ENCODE data around the gene LRRC4B. TPM values are rescaled to one million over a fixed set of nuclear protein-coding genes. Genes with fewer than 3 reads are reported as not detected.

The LRRC4B gene
- polyA plus RNA-seq, 3 donors, result 19.6 to 27.6 (median 22.7) TPM

DNA sequence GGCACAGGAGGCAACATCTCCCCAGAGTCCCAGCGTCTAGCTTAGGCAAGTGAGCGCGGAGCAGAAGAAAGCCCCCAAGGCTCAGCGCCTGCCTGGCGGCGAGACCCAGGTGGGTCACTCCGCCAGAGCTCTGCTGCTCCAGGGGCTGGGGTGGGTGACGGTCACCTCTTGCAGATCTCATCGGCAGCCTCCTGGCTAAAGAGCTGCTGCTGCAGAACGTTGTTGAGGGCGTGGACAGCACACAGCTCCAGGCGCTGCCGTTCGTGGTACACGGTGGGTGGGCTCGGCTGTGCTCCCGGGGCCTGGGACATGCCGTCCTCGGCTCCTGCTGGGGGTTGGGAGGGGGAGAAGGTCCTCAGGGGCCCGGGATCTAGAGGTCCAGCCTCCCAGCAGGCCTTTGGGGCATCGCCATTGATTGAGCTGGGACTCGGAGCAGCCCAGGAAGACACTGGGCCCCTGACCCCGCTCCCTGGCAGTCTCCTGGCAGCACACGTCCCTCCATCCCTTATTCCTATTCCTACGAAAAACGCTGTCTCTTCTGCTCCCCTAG is 58.0 kb downstream of the LRRC4B start:
- no peak for DNase-seq

DNA sequence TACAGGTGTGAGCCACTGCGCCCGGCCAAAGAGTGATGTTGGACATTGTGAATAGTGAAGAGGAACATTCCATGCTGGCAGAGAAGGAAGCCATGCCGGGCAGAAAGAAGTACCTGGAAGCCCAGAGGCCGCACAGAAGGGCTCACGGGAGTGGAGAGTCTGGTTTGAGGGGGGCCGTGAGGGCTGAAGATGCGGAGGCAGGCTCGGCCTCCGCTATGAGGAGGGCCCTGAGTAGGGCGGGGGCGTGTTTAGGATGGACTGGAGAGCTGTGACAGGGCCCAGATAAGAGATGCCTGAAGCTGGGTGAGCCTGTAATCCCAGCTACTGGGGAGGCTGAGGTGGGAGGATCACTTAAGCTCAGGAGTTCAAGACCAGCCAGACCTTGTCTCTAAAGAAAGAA is 58.9 kb downstream of the LRRC4B start:
- DNase-seq, result no peak

DNA sequence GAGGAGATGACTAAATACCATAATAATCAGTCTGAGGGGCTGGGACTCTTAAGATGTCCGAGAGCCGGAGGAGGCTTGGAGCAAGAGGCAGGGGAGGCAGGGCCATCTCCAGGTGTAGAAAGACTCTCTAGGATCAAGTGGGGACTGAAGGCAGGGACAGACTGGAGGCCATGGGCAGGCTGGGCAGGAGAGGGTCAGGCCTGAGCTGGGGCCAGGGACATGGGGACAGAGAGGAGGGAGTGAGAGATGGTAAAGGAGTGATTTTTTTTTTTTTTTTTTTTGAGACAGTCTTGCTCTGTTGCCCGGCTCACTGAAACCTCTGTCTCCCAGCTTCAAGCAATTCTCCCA is 59.4 kb downstream of the LRRC4B start:
- no peak for DNase-seq

DNA sequence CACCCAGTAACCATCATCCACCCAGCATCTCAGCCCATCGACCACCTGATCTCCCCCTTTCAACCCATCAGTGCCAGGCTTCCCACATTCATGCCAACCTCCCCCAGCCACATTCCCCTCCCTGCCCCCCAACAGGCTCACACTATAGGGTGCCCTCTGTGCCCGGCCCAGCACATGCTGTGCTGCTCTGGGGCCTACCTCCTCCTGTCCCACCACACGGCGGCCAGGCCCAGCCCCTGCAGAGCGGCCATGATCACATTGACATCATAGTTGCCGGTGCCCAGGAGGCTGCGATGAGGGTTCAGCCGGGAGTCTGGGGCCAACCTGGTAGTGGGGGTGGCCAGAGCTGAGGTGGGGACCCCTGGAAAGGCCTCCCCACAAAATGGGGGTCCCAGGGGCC is 60.9 kb downstream of the LRRC4B start:
- no peak for DNase-seq

DNA sequence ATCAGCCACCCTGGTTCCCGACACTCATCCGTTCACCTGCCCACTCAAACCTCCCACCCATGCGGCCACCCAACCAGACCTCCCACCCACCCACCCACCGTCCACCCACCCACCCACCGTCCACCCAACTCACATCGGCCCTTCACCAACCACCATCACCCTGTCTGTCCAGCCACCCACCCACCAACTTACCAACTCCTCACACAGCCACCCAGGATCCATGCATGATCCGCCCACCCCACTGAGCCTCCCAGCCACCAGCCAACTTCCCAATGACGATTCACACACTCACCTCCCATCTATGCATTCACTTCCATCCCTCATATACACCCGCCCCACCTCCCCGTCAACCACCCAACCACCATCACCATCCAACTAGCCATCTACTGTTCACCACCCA is 61.5 kb downstream of the LRRC4B start:
- no peak for DNase-seq

DNA sequence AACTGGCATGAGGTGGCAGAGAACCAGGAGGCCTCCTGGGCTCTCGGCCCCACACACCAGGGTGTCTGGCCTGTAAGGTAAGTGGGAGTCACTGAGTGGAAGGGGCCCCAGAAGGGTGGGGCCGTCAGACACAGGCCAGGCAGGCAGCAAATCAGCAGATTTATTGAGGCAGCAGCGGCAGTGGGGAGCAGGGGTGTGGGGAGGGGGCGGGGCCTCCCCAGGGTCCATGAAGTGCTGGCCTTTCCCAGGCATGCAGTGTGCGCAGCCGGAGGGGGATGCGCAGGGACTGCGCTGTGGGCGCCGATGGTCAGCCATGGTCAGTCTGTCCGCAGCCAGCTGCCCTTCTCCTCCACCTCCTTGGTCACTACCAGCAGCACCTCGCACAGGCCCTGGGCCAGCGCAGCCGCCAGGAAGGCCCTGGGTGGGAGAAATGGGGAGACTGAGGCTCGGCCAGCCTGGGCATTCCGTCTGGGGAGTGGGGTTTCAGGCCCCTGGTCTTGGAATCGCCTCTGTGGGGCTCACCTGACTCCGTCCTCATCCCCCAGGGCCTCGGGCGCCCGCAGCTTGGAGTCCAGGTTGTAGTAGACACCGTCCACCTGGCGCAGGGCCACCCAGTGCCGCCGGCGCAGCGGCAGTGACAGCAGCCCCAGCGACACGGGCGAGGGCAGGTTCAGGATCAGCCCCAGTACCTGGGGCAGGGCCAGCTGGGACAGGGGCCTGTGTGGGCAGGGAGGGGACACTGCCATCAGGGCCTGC is 62.2 kb downstream of the LRRC4B start:
- DNase-seq, result no peak

DNA sequence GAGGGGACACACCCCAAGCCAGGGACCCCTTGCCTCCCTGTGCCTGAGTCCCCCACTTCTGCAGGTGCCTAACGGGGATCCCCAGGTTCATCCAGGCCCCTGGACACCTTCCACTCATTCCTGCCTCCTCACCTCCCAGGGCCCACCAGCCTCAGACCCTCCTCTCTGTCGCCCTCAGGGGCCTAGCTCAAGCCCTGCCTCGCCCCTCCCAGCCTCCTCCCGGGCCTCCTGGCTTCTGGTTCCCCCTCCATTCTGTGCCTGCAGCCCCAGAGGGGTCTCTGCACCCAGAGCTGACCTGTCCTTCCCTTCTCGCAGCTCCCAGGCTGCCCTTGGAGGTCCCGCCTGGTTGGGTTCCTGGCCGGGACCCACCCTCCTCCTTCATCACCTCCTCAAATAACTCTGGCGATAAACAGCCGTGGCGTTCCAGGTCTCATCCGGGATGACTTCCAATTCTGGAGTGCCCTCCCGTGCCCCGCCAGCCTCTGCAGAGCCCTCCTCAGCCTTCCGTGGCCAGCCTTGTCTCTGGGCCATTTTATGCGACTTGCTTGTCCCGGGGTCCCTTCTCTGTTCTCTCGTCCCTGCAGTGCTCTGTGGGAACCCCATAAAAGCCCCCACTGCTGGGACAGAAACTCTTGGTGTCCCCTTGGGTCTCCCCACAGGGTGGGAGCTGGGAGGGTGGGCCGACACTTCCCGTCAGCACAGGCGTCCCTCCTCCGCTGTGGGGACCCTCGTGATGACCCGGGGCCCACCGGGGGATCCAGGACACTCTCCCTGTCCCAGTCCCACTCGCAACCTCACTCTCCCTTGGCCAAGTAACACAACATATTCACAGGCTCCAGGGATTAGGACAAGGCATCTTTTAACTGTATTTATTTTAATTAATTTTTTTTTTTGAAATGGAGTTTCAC is 66.4 kb downstream of the LRRC4B start:
- DNase-seq, result no peak

DNA sequence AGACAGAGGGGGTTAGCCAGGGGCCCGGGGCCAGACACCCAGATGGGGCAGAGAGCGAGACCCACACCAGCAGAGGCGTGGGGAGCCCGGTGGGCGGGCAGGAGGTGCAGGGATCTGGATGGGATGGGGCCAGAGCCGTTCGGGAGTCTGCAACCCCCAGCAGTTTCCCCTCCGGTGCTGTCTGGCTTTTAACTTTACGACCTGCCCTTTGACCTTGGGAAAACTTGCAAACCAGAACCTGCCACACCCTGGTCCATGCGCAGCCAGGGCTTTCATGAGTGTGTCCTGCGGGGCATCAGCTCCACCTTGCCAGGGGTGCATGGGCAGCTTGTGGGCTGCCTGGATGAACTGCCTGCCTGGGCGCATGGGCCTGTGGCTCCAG is 67.1 kb downstream of the LRRC4B start:
- DNase-seq, result no peak

DNA sequence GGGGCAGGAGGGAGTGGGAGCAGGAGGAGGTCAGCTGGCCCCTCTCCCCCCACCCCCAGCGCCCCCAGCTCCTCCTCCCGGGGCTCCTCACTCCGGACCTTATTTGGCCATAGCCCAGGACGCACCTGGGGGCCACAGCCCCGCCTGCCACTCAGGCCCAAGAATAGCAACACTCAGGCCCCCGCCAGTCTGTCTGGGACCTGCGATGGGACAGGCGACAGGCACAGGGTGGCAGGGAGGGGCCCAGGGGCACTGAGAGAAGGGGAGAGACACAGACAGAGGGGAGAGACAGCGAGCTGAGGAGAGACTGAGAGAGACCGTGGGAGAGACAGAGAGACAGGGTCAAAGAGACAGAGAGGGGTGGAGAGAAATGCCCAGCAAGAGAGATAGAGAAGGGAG is 67.5 kb downstream of the LRRC4B start:
- no peak for DNase-seq

DNA sequence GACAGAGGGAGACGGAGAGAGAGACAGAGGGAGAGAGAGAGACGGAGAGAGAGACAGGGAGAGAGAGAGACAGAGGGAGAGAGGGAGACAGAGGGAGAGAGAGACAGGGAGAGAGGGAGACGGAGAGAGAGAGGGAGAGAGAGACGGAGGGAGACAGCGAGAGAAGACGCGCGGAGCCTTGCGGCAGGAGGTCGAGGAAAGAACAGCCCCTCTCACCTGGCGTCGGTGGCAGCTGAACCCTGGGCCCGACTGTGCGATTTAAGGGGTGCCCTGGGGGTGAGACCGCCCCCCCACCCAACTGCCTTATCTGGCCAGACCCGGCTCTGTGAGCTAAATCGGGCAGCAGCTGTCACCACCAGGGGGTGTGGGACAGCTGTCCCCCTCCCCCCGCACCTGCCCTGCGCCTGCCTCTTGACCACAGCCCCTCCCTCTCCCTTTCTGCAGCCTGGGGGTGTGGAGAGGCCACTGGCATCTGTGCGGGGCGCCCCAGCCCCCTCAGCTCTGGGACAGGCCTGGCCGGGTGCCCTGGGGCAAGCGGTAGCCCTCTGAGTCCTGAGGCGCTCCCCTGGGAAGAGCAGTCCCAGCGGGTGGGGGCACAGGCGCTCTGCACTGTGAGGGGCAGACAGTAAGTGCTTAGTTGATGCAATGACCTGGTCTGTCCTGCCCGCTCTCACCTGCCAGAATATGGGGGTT is 68.0 kb downstream of the LRRC4B start:
- DNase-seq, result no peak

DNA sequence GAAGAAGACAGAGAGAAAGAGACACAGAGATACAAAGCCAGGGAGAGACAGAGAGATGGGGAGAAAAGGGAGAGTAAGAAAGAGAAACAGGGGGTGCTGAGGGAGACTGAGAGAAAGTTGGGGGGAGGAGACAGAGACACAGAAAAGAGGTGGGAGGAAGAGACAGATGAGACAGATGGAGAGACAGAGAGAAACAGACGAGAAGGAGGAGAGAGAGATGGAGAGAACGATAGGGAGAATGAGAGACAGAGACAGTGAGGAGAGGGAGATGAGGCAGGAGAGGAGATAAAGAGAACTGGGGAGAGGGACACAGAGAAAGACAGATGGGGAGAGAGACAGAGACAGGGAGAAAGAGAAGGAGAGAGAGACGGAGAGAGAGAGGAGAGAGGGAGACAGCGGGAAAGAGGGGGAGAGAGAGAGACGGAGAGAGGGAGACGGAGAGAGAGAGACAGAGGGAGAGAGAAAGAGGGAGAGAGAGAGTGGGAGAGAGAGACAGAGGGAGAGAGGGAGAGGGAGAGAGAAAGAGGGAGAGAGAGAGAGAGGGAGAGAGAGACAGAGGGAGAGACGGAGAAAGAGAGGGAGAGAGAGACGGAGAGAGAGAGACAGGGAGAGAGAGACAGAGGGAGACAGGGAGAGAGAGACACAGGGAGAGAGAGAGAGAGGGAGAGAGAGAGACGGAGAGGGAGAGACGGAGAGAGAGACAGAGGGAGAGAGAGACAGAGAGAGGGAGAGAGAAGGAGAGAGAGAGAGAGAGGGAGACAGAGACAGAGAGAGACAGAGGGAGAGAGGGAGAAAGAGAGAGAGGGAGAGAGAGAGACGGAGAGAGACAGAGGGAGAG is 69.8 kb downstream of the LRRC4B start:
- no peak for DNase-seq

DNA sequence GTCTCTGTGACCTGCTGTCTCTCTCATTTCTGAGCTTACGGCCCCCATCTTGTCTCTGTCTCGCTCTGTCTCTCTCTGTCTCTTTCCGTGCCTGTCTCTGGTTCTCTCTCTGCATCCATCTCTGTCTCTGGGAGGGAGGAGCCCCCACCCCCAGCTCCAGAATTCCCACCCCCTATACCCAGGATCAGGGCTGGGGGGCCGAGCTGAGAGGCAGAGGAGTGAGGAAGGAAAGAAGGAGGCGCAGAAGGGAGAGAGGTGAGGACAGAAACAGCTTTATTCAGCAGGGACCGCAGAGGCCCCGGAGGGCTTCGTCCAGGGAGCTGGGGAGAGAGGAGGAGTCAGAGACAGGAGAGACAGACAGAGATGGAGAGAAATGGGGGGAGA is 71.2 kb downstream of the LRRC4B start:
- DNase-seq, result no peak

DNA sequence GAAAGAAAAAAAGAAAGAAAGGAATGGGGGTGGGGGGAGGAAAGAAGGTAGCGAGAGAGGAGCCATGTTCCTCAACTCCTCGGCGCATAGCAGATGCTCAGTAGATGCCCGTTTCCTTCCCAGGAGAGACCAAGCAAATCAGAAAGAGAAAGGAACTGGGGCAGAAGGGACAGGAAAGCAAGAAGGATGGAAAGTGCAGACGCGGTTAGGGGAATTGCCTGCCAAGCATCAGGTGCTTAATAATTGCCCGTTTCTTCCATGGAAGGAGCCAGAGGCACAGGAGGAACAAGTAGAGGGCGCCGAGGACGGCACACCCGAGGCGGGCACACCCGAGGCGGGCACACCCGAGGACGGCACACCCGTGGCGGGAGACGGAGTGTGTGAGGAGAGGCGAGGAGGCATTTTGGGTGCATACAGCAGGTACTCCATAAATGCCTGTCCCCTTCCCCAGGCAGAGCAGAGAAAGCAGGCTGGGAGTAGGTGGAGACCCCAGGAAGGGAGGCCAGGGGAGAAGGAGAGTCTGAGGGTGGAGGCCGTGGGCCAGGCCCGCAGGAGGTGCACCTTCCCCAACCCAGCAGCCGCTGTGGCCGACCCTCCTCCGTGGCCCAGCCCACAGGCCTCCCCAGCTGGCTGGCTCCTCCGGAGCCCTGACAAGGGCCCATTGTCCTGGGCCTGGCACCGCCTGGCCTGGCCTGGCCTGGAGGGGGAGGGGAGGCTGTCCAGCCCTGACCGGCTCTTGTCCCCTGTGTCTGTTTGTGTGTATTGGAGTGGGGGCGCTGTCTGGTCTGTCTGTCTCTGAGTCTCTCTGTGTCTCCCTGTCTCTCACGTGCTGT is 71.8 kb downstream of the LRRC4B start:
- DNase-seq, result no peak

DNA sequence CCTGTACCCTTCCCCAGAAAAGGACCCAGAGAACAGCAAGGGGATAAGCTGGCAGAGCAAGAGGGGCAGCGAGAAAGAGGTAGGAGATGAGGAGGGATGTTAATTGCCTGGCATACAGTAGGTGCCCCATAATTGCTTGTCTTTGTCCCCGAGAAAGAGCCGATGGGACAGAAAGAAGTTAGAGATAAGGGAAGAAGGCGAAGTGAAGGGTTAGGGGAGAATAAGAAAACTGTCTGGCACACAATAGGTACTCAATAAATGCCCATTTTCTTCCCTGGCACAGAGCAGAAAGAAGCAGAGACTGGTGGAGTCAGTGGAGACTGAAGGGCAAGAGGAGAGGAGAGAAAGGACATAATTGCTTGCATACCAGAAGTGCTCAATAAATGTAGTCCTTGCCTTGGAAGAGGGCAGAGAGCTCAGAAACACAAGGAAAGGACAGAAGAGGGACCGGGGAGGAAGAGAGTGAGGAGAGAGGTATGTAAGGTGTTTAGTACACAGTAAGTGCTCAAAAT is 73.2 kb downstream of the LRRC4B start:
- no peak for DNase-seq

DNA sequence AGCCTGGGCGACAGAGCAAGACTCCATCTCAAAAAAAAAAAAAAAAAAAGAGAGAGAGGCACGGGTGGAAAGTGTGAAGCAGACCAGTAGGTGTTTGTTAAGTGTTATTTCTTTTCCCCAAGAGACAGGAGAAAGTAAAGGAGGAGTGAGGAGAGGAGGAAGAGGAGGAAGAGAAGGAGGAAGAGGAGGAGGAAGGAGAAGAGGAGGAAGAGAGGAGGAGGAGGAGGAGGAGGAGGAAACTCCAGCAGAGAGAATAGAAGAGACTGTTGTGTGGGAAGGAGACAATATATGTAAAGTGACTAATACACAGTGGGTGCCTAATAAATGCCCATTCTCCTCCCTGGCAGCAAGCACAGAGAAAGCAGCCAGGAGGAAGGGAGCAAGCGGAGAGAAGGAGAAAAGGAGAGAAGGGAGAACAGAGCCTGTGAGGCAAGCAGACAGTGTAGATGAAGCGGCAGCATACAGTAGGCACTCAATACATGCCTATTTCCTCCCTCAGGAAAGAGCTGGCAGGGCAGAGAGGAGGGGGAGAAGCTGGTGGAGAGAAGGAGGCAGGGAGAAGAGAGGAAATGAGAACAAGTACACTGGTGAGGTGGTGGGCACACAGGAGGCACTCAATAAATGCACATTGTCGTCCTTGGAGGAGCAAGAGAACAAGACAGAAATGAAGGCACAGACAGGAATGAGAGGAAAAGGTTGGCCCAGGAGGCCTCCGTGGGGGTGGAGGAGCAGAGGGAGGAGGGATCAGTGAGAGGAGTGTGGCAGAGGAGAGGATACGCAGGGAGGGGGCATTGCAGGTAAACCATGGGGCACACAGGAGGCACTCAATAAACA is 73.8 kb downstream of the LRRC4B start:
- no peak for DNase-seq

DNA sequence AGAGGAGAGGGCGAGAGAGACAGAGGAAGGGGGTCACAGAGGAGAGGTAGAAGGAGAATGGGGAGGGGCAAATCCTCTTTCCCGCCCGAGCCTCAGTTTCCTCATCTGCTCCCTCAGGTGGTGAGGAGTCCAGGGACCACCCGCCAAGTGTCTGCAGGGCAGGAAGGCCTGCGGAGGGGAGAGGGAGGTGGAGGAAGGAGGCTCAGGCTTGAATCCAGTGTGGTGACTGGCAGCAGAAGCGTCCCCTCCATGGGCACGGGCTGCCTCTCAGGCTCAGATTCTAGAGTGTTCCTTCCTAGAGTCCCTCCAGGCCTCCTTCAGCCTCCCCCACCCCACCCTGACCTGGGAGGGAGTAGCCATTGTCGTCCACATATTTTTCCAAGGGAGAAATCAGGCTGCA is 75.1 kb downstream of the LRRC4B start:
- no peak for DNase-seq

DNA sequence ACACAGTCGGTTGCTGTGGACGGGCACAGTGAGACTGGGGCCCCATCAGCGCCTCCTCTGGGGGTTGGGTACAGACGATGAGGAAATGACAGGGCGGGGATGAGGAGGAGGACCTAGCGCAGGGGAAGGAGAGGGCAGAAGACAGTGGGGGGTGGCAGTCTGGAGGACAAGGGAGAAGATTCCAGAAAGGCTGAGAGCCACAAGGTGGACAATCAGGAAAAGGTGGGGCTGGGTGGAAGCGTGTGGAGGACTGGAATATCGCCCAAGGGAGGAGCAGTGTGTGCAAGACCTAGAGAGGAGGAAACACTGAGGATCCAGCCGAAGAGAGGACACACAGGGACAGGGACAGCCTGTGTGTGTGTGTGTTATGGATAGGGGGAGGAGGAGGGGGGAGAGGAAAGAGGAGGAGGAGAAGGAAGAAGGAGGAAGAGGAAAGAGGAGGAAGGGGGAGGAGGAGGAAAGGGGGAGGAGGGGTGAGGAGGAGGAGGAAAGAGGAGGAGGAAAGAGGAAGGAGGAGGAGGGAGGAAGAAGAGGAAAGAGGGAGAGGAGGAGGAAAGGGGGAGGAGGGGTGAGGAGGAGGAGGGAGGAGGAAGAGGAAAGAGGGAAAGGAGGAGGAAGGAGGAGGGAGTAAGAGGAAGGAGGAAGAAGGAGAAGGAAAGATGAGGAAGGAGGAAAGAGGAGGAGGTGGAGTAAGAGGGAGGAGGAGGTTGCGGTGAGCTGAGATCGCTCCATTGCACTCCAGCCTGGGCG is 75.8 kb downstream of the LRRC4B start:
- no peak for DNase-seq

DNA sequence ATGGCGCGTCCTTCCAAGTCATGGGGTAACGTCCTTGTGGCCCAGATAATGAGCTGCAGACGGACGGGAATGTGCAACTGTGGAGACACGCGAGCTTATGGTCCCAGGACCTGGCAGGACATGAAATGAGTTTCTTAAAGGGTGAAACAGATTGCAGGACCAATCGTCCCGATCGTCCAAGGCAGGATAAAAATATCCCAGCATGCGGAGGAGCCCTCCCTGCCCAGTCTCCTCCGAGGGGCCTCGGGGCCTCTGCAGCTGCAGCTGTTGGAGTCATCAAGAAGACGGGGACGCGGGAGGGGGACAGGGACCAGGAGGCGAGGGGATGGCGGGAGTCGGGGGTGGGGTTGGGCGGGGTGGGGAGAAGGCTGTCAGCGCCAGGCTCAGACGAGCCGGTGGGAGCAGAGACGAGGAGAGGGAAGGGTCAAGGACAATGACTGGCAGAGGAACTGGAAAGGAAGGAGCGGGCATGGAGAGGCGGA is 77.2 kb downstream of the LRRC4B start:
- no peak for DNase-seq

DNA sequence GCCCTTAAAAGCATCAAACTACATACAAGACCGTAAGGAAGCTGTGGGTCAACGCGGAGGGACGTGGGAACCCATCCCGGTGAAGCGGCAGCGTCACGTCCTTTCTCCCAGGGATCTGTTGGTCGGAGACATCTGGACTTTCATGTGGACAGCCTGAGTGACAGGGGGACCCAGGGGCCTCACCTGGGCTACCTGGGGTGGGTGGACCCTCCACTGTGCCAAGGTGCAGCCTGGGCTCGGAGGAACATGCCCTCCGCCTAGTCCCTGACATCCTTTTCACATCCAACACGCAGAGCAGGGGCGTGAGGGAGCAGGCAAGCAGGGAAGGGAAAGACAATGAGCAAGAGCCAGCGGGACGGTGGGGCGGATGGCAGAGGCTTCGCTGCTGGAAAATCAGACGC is 77.8 kb downstream of the LRRC4B start:
- DNase-seq, result no peak

Data from renal pelvis (tissue), 4 donors.